ENCODE data around the gene AFAP1L2.

AFAP1L2 gene

DNA sequence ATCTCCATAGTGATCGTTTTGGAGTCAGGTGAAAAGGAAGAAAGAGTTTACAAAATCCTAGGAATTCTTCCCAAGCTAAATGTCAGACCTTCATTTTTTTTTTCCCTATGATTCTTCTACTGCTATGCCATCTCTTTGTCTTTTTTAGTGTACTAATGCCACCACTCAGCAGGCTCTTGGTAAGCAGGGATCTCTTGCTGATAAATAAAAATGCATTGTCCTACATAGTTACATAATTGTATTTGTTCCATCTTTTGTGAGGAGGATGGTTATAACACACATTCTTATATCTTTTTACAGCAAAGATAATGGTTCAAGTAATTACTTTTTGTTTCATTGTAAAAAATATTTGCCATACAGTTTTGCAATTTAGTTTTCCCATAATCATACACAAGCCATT lies 36.8 kb upstream of the AFAP1L2 start:
- TF ChIP-seq, protein P1, sequence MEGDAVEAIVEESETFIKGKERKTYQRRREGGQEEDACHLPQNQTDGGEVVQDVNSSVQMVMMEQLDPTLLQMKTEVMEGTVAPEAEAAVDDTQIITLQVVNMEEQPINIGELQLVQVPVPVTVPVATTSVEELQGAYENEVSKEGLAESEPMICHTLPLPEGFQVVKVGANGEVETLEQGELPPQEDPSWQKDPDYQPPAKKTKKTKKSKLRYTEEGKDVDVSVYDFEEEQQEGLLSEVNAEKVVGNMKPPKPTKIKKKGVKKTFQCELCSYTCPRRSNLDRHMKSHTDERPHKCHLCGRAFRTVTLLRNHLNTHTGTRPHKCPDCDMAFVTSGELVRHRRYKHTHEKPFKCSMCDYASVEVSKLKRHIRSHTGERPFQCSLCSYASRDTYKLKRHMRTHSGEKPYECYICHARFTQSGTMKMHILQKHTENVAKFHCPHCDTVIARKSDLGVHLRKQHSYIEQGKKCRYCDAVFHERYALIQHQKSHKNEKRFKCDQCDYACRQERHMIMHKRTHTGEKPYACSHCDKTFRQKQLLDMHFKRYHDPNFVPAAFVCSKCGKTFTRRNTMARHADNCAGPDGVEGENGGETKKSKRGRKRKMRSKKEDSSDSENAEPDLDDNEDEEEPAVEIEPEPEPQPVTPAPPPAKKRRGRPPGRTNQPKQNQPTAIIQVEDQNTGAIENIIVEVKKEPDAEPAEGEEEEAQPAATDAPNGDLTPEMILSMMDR (IDR thresholded peaks at IDR 0.05; ENCODE audit: insufficient read depth, low read depth, low read length, missing control alignments) = no peak
- no peak for DNase-seq (ENCODE audit: low read depth)
- H3K4me3 ChIP-seq (ENCODE audit: low read depth, low read length) = no peak overlapping the region

DNA sequence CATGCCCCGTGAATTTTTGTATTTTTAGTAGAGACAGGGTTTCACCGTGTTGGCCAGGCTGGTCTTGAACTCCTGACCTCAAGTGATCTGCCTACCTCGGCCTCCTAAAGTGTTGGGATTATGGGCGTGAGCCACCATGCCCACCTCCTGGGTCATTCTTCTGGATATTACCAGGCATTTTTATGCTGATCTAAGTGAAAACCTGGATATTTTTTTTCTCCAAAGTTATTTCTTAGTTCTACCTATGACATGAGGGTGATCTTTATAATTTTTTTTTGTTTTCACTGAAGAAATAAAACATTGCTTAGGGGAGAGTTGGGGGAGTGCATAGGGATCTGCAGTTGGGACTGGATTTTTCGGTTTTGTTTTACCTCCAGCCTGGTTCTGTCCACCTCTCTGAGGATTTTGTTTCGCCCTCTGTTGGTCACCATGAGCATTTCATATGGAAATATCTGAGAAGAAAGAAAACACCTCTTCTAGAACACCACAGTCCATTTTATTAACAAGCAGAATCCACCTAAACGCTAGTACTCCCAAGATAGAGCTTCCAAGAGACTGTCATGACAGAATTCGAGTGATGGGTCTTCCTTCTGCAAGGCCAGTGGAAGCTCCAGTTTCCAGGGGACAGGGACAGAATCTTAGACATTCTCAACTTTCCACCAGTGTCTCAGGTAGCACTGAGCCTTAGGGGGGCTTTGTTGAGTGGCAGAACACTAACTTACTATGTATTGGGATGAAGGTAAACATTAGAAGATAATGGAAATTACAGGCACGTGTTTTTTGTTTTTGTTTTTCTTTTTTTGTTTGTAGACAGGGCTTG lies 33.4 kb upstream of the AFAP1L2 start:
- peak; percentile 29 for DNase-seq (ENCODE audit: low read depth)
- no peak overlapping the region for H3K4me3 ChIP-seq (ENCODE audit: low read depth, low read length)
- TF ChIP-seq, protein P1 (IDR thresholded peaks at IDR 0.05; ENCODE audit: insufficient read depth, low read depth, low read length, missing control alignments) = peak; percentile 39

DNA sequence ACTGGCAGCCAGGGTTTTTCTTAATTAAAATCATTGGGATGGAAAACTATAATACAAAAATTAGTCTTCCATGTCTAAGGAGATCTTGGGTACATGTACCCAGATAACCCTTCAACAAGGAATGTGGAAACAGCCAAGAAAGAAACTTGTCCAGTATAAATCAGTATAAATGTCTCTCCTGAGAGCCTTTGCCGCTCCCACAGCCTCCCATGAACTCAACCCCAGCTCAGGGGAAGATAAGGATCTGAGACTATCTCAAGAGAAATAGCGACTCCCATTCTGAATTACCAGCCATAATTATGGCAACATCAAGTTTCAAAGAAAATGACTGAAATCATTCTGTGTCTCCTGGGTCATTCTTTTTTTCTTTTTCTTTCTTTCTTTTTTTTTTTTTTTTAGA lies 32.6 kb upstream of the AFAP1L2 start:
- DNase-seq (ENCODE audit: low read depth) = no peak
- no peak overlapping the region for H3K4me3 ChIP-seq (ENCODE audit: low read depth, low read length)
- TF ChIP-seq, protein P1 (IDR thresholded peaks at IDR 0.05; ENCODE audit: insufficient read depth, low read depth, low read length, missing control alignments) = no peak

DNA sequence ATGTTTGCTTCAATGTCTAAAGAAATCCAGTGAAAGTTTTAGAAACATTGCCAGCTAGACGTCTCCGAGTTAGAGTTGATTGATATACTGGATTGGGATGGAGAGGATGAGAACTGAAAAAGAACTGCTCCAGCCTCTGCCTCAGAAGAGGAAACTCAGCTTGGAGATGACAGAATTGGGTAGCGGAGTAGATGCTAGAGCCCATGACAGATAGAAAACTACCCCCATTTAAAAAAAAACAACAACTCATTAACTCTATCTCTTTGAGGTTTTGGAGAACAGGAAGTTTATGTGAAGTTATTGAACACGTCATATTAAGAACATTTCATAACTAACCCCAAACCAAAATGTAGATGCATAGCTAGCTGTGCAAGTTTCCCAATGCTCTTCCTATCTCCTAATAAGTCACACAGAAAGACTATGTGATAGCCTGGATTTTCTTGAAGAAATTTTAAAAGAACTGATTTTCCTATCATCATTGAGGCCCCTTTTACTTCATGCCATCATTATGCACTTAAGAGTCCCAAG lies 28.3 kb upstream of the AFAP1L2 start:
- no peak for DNase-seq (ENCODE audit: low read depth)
- H3K4me3 ChIP-seq (ENCODE audit: low read depth, low read length) = no peak overlapping the region
- TF ChIP-seq, protein P1 (IDR thresholded peaks at IDR 0.05; ENCODE audit: insufficient read depth, low read depth, low read length, missing control alignments) = no peak

DNA sequence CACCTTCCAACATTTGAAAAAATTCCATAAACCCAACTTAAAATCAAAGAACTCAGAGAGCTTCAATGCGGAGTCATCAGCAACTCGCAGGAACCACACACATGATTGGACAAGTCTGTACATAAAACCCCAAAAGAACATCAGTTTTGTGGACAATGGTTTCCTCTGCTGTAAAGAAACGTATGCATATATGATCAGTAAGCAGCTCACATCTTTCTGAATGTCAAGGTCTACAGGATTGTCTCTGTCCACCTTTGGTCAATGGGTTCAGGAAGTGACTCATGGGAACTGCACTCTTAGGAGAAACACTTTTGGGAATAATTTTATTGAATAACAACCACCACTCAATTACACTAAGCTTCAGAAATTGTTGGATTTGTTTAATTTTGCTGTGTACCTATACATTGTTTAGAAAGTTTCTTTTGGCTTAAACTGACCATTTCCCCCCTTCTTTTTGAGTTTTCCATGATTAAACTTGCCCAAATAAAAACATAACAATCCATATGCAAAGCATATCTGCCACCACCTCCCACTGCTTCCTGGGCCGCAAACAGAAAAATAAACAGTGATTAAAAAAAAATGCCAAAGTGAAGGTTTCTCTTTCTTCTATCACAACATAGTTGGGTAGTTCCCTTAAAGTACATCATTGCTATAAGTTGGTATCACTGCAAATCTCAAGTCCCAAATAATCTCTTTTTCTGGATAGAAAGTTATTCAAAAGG lies 27.3 kb upstream of the AFAP1L2 start:
- no peak overlapping the region for H3K4me3 ChIP-seq (ENCODE audit: low read depth, low read length)
- no peak for DNase-seq (ENCODE audit: low read depth)
- TF ChIP-seq, protein P1 (IDR thresholded peaks at IDR 0.05; ENCODE audit: insufficient read depth, low read depth, low read length, missing control alignments) = no peak

DNA sequence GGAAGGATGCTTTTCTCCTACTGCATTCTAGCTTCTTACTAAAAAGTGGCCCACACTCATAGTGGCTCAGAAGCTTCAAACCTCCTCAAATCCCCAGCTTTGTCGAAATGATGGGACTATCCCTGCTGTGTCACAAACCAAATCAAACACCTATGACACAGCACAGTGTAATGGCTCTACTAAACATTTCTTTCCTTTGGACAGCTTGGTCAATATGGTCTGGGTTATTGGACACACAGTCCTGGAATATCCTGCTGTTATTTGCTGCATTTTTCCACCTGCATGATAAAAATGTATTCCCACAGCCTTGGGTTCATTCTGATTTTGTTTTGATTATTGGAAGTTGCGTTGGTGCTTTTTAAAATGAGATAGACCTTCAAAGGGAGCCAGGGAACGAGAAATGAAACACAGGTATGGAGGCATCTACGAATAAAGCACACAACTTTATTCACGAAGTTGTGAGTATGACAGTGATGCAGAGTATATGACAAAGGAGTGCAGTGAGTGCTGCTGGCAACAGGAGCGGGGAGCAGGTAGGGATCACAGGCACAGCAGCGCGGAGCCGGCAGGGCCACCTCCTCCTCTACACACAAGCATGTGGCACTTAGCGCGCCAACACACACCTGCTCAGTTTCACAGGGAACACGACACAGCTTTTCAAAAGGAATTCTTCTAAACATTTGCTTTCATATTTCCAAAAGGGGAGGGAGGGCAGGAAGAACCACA lies 26.5 kb upstream of the AFAP1L2 start:
- H3K4me3 ChIP-seq (ENCODE audit: low read depth, low read length) = no peak overlapping the region
- DNase-seq (ENCODE audit: low read depth) = no peak
- TF ChIP-seq, protein P1 (IDR thresholded peaks at IDR 0.05; ENCODE audit: insufficient read depth, low read depth, low read length, missing control alignments) = no peak

All from GM12865 (cell line).